ENCODE data around the gene ACVR2A.
A peak's percentile ranks its signal among the peaks of the same experiment; 100 is the strongest.

Gene ACVR2A

DNA sequence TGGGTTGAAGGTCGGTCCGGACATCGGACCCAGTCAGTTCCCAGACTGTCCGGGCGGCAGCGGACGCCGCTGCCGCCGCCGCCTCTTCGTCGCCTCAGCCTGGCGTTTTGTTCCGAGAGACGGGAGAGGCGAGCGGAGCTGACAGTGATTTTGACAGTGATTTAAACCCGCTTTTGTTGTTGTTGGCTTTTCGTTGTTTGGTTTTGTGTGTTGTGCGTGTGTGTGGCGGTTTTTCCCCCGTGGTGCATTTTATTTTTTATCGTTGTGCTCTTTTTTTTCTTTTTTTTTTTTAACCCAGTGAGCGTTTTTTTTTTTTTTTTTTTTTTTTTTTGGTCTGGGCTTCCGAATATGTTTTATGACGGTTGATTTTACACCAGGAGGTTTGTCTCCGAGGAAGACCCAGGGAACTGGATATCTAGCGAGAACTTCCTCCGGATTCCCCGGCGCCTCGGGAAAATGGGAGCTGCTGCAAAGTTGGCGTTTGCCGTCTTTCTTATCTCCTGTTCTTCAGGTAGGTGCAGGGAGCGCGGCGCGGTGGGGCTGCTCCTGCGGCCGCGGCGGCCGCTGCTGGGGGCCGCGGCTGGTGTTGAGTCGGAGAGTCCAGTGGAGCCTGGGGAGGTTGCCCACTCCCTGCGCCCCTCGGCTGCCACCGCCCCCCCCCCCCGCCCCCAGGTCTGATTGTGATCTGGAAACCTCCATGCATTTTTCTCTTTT is at the start of gene ACVR2A:
TSS of gene ACVR2A (plus strand) at position 333 of the 714 bp plus-strand sequence. CDS start at position 457, 124 bp downstream.
- peak; percentile 52 for DNase-seq

DNA sequence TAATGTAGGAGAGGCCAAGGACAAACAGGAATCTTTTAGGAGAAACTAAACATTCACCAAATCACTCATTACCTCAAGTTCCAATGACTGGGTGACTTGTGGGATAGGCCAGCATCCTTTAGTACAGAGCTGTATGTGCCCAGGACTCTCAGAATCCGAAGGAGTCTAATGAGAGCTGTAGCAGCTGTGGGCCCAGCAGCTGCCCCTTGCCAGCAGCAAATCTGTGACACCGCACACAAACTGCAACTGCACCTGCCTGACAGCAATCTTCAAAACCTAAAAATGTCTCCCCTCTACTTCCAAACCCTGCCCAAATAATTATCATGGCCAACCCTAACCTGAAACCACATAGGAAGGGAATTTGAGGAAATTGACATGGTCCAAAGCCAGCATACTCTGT is 44.5 kb upstream of the ACVR2A start:
- no peak for DNase-seq

GRCh38 chr2:147806846-147807245 is 38.0 kb upstream of the ACVR2A start:
- DNase-seq = no peak

- no peak for DNase-seq
Measured at GRCh38 chr2:147808520-147808919, 36.3 kb upstream of the ACVR2A start.

DNA sequence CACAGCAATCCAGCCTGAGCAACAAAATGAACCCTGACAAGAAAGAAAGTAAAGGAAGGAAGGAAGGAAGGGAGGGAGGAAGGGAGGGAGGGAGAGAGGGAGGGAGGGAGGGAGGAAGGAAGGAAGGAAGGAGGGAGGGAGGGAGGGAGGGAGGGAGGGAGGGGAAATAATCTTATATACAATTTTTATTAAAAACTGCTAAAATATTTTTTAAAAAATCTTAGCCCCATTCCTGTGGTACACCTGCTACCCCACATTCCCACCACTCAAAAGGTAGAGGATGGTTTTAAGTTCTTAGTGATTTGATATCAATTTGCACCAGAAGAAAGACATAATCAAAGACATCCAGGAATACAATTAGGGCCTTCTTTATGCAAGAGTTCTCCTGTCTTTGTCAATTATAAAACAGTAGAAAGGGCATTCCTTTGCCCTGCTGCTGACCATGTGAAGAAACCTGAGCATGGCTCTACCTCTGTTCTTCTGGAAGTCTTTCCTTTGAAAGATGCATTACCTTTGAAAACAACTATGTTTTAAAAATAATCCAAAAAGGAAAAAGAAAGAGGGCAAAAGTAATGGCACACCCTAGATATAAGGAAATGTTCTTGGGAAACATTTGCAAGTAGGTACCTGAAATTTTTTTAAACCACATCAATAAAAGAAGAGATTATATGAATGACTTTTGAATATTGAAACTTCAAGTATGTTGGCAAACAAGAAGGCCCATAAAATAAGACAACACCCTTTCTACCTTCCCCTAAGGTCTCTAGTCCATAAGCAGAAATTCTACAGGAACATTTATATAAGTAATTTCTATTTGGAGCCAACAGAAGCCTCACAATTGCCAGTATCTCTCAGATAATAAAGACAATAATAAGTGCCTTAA is 33.7 kb upstream of the ACVR2A start:
- no peak for DNase-seq

- DNase-seq = no peak
Measured at GRCh38 chr2:147818741-147819140, 26.1 kb upstream of the ACVR2A start.

GRCh38 chr2:147824620-147825019 is 20.2 kb upstream of the ACVR2A start:
- DNase-seq = no peak

DNA sequence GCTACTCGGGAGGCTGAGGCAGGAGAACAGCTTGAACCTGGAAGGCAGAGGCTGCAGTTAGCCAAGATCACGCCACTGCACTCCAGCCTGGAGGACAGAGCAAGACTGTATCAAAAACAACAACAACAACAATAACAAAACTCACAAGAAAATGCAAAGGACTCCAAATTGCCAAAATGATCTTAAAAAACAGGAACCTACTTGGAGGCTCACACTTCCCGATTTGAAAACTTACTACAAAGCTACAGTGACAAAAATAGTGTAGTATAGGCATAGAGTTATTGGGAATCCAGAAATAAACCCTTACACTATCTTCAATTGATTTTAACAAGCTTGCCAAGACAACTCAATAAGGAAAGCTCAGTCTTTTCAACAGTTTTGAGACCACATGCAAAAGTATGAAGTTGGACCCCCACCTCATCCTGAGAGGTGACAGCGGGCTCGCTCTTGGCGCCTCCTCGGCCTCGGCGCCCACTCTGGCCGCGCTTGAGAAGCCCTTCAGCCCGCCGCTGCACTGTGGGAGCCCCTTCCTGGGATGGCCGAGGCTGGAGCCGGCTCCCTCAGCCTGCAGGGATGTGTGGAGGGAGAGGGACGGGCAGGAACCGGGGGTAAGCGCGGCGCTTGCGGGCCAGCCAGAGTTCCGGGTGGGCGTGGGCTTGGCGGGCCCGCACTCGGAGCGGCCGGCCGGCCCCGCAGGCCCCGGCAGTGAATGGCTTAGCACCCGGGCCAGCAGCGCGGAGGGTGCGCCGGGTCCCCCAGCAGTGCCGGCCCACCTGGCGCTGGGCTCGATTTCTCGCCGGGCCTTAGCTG is 18.3 kb upstream of the ACVR2A start:
- no peak for DNase-seq

- no peak for DNase-seq
Measured at GRCh38 chr2:147827088-147827375, 17.8 kb upstream of the ACVR2A start.

DNA sequence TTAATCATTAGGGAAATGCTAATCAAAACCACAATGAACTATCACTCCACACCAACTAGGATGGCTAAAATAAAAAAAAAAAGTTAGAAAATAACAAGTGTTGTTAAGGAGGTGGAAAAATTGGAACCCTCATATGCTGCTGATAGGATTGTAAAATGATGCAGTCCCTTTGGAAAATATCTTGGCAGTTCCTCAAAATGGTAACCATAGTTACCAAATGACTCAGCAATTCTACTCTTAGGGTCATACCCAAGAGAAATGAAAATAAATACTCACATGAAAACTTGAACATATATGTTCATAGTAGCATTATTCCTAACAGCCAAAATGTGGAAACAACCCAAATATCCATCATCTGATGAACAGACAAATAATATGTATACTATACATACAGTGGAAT is 15.7 kb upstream of the ACVR2A start:
- DNase-seq = no peak

- DNase-seq = no peak
Measured at GRCh38 chr2:147836099-147836498, 8.7 kb upstream of the ACVR2A start.

- DNase-seq = no peak
Measured at GRCh38 chr2:147843391-147843863, 1.4 kb upstream of the ACVR2A start.

- DNase-seq = peak; percentile 94
Measured at GRCh38 chr2:147843864-147844696, 749 bp upstream of the ACVR2A start.

GRCh38 chr2:147845411-147845971 is 662 bp downstream of the ACVR2A start:
- DNase-seq = no peak

- DNase-seq = no peak
Measured at GRCh38 chr2:147846412-147847081, 1.7 kb downstream of the ACVR2A start.

DNA sequence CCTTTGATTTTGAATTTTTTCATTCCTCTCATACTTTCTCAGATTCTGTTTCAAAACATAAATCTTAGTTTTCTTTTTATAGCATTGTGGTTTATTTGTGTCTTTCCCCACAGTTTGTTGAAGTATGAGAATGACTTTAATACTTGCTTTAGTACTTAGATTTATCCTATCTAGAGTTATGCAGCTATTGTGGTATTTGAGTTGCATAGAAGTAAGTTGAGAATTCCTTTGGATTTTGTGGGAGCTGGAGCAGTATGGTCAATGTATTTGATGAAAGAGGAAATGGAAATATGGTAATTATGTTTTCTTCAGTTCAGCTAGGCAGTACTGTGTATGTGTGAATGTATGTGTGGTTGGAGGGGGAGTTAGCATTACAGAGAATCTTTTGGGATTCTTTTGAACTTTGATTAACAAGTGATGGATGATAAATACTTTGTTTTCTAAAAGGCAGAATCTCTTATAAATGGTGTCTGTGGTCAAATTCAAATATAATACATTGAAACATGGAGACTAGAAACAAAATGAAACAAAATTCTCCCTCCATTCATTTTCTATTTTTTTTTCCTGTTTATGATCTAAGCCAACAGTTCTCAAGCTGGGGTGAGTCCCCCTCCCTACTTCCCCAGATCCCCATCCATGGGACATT is 3.0 kb downstream of the ACVR2A start:
- no peak for DNase-seq

DNA sequence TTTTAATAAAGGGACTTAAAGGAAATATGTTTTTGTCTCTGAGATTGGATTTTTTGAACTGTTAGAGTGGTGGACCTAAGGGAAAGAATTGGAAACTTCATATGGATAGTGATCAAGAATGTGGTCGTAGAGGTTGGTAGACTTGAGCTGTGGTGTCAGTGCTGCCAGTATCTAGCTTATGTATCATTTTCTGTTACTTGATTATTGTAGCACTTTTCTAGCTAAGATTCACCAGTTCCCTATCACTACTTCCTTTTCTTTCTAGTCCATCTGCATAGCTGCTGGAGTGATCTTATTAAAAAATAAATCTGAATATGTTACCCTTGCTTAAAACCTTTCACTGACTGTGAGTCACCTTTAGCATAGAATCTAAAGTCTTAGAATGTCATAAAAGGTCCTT is 6.0 kb downstream of the ACVR2A start:
- DNase-seq = no peak

DNA sequence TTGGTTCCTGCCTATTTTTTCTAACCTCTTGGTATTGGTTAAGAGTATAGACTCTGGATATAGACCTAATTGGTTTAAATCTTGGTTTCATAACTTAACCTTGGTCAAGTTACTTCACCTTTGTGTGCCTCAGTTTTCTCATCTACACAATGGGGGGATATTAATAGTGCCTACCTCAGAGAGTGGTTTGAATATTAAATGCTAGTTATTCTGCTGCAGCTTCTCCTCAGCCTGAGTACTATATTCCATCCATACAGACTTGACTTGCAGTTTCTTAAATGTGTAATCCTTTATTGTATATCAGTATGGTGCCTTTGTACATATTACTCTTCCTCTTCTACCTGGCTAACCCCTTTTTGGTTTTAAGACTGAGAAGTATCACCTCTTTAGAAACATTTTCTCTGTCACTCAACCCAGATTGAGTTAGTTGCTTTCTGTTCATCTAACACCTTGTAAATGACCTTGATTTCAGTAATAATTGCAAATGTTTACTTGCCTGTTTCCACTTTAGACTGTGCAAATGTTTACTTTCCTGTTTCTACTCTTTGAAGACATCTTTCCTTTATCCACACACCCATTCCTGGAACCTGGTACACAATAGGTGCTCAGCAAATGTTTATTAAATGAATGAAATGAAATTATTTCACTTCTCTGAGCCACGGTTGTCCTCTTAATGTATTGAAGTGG is 6.6 kb downstream of the ACVR2A start:
- no peak for DNase-seq

DNA sequence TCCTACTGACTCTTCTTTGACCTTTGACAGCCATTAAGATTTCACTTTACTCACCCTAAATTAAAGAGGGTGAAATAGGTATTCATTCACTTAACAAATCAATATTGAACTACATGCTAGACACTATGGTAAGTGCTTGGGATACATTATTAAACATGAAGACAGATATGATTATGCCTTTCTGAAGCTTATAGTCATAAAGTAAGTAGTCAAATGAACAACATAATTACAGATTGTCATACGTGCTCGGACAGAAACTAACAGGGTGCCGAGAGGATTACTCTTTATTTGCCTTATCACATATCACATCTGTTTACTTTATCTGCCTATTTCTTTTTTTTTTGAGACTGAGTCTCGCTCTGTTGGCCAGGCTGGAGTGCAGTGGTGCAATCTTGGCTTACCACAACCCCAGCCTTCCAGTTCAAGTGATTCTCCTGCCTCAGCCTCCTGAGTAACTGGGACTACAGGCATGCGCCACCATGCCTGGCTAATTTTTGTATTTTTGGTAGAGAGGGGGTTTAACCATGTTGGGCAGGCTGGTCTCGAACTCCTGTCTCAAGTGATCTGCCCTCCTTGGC is 9.8 kb downstream of the ACVR2A start:
- no peak for DNase-seq

GRCh38 chr2:147855316-147855715 is 10.5 kb downstream of the ACVR2A start:
- no peak for DNase-seq
